22Rv1 (cell line): ENCODE data around the gene DPP7.
"Not testable (repeated sequence)": the region's sequence is repeated elsewhere in the genome, so short reads cannot be mapped to it uniquely, and the experiment has no call there.

ENCODE experiments used
- ZFX ChIP-seq: fragments of 450-650 bp; IDR thresholded peaks from 2 replicates; pipeline ENCODE4 v1.6.1; 2017; ENCODE audit warnings: antibody characterized with exemption, borderline replicate concordance
- TF ChIP-seq, protein P1 (sequence below): fragments of 450-650 bp; IDR thresholded peaks from 2 replicates; pipeline ENCODE4 v1.5.1; 2017; ENCODE audit warnings: mild to moderate bottlenecking

DNA sequence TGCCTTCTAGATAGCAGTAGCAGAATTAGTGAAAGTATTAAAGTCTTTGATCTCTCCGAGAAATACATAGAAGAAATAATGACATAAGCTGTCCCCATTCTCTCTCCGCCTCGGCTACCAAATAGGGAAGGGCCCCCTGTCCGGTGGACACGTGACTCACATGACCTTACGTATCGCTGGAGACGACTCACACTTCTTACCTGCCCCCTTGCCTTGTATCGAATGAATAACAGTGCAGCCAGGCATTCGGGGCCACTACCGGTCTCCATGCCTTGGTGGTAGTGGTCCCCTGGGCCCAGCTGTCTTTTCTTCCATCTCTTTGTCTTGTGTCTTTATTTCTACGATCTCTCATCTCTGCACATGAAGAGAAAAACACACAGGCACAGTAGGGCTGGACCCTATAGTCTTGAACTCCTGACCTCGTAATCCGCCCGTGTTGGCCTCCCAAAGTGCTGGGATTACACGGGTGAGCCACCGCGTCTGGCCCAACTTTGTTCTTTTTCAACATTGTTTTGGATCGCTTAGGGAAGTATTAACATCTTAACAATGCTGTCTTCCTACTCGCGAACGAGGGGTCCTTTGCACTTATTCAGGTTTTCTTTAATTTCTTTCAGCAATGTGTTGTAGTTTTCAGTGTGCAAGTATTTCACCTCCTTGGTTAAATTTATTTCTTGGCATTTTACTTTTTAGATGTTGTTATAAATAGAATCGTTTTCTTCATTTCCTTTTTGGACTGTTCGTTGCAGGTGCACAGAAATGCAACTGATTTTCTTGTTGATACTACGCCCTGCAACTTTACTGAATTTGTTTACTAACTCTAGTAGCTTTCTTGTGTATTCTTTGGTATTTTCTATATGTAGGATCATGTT lies 7.6 kb upstream of the DPP7 start:
- TF ChIP-seq, protein P1, sequence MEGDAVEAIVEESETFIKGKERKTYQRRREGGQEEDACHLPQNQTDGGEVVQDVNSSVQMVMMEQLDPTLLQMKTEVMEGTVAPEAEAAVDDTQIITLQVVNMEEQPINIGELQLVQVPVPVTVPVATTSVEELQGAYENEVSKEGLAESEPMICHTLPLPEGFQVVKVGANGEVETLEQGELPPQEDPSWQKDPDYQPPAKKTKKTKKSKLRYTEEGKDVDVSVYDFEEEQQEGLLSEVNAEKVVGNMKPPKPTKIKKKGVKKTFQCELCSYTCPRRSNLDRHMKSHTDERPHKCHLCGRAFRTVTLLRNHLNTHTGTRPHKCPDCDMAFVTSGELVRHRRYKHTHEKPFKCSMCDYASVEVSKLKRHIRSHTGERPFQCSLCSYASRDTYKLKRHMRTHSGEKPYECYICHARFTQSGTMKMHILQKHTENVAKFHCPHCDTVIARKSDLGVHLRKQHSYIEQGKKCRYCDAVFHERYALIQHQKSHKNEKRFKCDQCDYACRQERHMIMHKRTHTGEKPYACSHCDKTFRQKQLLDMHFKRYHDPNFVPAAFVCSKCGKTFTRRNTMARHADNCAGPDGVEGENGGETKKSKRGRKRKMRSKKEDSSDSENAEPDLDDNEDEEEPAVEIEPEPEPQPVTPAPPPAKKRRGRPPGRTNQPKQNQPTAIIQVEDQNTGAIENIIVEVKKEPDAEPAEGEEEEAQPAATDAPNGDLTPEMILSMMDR = not testable (repeated sequence)
- TF ChIP-seq ZFX = not testable (repeated sequence)
